ENCODE results near the gene SERTAD2.

The SERTAD2 gene

DNA sequence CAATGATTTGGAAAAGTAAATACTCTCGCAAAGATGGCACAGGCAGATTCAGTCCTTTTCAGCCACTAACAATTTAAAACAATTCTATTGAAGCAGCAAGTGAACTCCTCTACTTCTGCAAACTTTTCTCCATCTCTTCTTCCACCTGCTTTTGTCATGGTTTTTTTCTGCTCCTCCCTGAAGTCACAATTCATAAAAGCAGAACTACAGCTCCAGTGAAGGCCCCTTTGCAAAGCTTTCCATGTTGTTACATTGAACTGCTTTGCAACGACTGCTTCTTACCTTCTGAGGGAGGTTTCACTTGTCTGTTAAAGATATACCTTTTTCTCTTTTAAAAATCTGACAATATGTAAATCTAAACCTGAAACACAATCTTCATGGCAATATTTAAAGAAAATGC is 3.7 kb upstream of the SERTAD2 start:
- in situ Hi-C loops (cut with MboI; ENCODE audit: low sequenced_read_pairs, unreplicated experiment) = no loop called here
- TF ChIP-seq, protein P1, sequence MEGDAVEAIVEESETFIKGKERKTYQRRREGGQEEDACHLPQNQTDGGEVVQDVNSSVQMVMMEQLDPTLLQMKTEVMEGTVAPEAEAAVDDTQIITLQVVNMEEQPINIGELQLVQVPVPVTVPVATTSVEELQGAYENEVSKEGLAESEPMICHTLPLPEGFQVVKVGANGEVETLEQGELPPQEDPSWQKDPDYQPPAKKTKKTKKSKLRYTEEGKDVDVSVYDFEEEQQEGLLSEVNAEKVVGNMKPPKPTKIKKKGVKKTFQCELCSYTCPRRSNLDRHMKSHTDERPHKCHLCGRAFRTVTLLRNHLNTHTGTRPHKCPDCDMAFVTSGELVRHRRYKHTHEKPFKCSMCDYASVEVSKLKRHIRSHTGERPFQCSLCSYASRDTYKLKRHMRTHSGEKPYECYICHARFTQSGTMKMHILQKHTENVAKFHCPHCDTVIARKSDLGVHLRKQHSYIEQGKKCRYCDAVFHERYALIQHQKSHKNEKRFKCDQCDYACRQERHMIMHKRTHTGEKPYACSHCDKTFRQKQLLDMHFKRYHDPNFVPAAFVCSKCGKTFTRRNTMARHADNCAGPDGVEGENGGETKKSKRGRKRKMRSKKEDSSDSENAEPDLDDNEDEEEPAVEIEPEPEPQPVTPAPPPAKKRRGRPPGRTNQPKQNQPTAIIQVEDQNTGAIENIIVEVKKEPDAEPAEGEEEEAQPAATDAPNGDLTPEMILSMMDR (IDR thresholded peaks at IDR 0.05; ENCODE audit: borderline replicate concordance, control extremely low read depth, extremely low read depth, insufficient read depth, missing control alignments) = no peak
- DNase-seq (ENCODE audit: low spot score) = no peak

DNA sequence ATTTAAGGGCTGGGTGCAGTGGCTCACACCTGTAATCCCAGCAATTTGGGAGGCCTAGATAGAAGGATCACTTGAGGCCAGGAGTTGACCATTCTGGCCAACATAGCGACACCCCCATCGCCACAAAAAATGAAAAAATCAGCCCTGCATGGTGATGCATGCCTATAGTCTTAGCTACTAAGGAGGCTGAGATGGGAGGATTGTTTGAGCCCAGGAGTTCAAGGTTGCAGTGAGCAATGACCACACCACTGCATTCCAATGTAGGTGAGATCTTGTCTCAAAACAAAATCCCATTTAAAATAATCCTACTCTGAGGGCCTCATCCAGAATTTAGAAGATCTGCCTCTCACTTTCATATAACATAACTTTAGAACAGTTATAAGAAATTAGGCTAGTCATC is 2.7 kb upstream of the SERTAD2 start:
- in situ Hi-C loops (cut with MboI; ENCODE audit: low sequenced_read_pairs, unreplicated experiment) = no loop called here

DNA sequence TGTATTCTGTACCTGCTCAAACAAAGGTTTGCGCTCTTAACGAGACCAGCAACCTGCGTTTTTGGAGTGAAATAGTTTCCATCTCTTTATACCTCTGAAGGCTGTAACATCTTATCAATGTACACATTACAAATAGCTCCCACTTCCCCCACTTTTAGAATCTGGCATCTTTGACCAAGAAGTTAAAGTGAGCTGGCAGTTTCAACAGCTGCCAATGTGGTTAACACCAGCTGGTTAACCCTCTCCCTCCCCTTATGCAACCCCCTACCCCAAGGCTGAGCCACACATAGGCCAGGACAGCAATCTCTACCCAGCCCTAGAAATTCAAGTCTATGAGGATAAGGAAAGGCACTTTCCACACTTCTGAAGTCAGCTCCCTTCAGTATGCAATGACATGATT is 2.2 kb upstream of the SERTAD2 start:
- in situ Hi-C loops (cut with MboI; ENCODE audit: low sequenced_read_pairs, unreplicated experiment) = no loop called here
- TF ChIP-seq, protein P1 (IDR thresholded peaks at IDR 0.05; ENCODE audit: borderline replicate concordance, control extremely low read depth, extremely low read depth, insufficient read depth, missing control alignments) = no peak
- no peak for DNase-seq (ENCODE audit: low spot score)

More for the DNA sequence above, 2.7 kb upstream of the SERTAD2 start:
- TF ChIP-seq, protein P1 (IDR thresholded peaks at IDR 0.05; ENCODE audit: borderline replicate concordance, control extremely low read depth, extremely low read depth, insufficient read depth, missing control alignments) = no peak
- DNase-seq (ENCODE audit: low spot score) = no peak

GRCh38 chr2:64655018-64655664 is 1.4 kb upstream of the SERTAD2 start:
- in situ Hi-C loops (cut with MboI; ENCODE audit: low sequenced_read_pairs, unreplicated experiment) = no loop called here
- TF ChIP-seq, protein P1 (IDR thresholded peaks at IDR 0.05; ENCODE audit: borderline replicate concordance, control extremely low read depth, extremely low read depth, insufficient read depth, missing control alignments) = no peak
- DNase-seq (ENCODE audit: low spot score) = no peak

- in situ Hi-C loops (cut with MboI; ENCODE audit: low sequenced_read_pairs, unreplicated experiment) = no loop called here
- DNase-seq (ENCODE audit: low spot score) = no peak
- TF ChIP-seq, protein P1 (IDR thresholded peaks at IDR 0.05; ENCODE audit: borderline replicate concordance, control extremely low read depth, extremely low read depth, insufficient read depth, missing control alignments) = no peak
These were observed 524 bp upstream of the SERTAD2 start for GRCh38 chr2:64654063-64654811.

DNA sequence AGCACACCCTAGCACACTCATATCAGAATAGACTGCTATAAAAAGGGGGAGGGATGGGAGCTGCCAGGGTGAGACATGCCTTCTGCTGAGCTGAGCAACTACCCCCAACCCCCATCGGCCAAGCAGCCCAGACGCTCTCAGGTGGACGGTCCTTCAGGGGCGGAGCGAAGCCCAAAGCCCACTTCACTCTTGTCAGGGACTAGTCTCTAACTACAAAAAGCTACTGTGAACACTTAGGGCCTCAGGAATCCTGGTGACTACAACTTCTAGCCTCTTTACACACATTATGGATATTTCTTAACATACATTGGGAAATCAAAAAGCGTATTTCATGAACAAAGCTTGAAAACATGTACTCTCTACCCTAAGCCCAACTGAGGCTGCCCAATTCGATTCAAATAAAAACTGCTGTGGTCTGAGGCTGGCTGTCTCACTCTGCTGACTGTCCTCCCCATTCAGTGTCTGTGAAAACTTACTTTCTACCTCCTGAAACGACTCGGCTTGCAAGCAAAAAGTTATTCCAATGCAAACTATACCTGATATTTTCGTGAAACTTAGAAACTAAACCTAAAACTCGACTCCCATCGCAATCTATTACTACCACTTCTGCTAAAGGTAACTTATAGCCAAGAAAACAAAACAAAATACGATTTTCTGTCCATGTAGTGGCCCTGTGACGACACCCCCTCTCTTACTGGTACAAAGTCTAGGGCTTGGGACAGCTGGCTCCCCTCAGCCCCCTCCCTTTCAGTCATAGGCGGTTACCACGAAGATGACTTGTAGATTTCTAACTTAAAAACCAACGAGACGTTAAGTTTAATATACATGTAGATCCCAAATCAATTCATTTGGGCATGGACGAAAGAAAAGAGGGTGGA is 1.2 kb downstream of the SERTAD2 start:
- in situ Hi-C loops (cut with MboI; ENCODE audit: low sequenced_read_pairs, unreplicated experiment) = no loop called here
- DNase-seq (ENCODE audit: low spot score) = no peak
- TF ChIP-seq, protein P1 (IDR thresholded peaks at IDR 0.05; ENCODE audit: borderline replicate concordance, control extremely low read depth, extremely low read depth, insufficient read depth, missing control alignments) = no peak
